Common myeloid progenitor, CD34-positive (primary cell): ENCODE data around the gene ARHGAP8.

Source experiments
- CTCF ChIA-PET: fragments of 350-600 bp; sonication (Branson Sonifier 250); formaldehyde crosslinking; loops from one replicate; lab custom pipeline; 2021; ENCODE audit warnings: antibody characterized with exemption; lab: Charles Lee
- POLR2A ChIA-PET: fragments of 350-600 bp; sonication (Branson Sonifier 250); formaldehyde crosslinking; loops from one replicate; lab custom pipeline; 2021; ENCODE audit warnings: antibody characterized with exemption; lab: Charles Lee
- DNase-seq, 3 donors: peaks; one replicate each; pipeline versions ENCODE4 v3.0.0 to v3.0.0-alpha.2; 2013
- H3K27ac ChIP-seq, 2 experiments: 1 replicate in 1 of 2; 2 replicates in 1 of 2; pipeline ENCODE4 v1.7.0; 2013; ENCODE audit warnings: inconsistent platforms in 2 of 2, low read length in 2 of 2, mild to moderate bottlenecking in 2 of 2, low read depth in 1 of 2, moderate library complexity in 1 of 2; ENCODE audit not compliant: severe bottlenecking in 2 of 2, insufficient read depth in 1 of 2, poor library complexity in 1 of 2
- H3K27me3 ChIP-seq, 5 experiments: replicated peaks in 2 of 5; 1 replicate in 3 of 5; 2 replicates in 2 of 5; pipeline versions ENCODE4 v1.6.1 to v1.7.0; 2013; ENCODE audit warnings: low read length in 4 of 5, mild to moderate bottlenecking in 2 of 5, moderate library complexity in 2 of 5, inconsistent platforms in 1 of 5; ENCODE audit not compliant: insufficient read depth in 5 of 5, control insufficient read depth in 4 of 5
- H3K36me3 ChIP-seq, 4 experiments: 1 replicate in 2 of 4; 2 replicates in 2 of 4; pipeline versions ENCODE4 v1.6.1 to v1.7.0; 2013; ENCODE audit warnings: low read length in 3 of 4, control low read depth in 1 of 4, mild to moderate bottlenecking in 1 of 4; ENCODE audit not compliant: control insufficient read depth in 4 of 4, insufficient read depth in 4 of 4
- H3K4me1 ChIP-seq, 4 experiments: 1 replicate in 3 of 4; 2 replicates in 1 of 4; pipeline versions ENCODE4 v1.6.1 to v1.7.1; 2013; ENCODE audit warnings: low read length in 3 of 4, mild to moderate bottlenecking in 3 of 4, control low read depth in 1 of 4, inconsistent platforms in 1 of 4, moderate library complexity in 1 of 4; ENCODE audit not compliant: control insufficient read depth in 4 of 4, insufficient read depth in 4 of 4; ENCODE audit errors: control extremely low read depth in 1 of 4
- H3K4me3 ChIP-seq, 7 experiments: 1 replicate in 4 of 7; 2 replicates in 3 of 7; pipeline versions ENCODE4 v1.5.1 to v1.7.0; 2013; ENCODE audit warnings: mild to moderate bottlenecking in 7 of 7, low read length in 6 of 7, moderate library complexity in 6 of 7, inconsistent platforms in 2 of 7, low read depth in 2 of 7, control low read depth in 1 of 7; ENCODE audit not compliant: insufficient read depth in 4 of 7, control insufficient read depth in 1 of 7; ENCODE audit errors: extremely low read depth in 1 of 7
- H3K9me3 ChIP-seq, 5 experiments: 1 replicate in 4 of 5; 2 replicates in 1 of 5; pipeline versions ENCODE4 v1.6.1 to v1.7.1; 2013; ENCODE audit warnings: low read length in 4 of 5, mild to moderate bottlenecking in 2 of 5, inconsistent platforms in 1 of 5, low read depth in 1 of 5, moderate library complexity in 1 of 5; ENCODE audit not compliant: control insufficient read depth in 4 of 5, insufficient read depth in 2 of 5; ENCODE audit errors: control extremely low read depth in 1 of 5
- WGBS: methylation state at CpG from one replicate; pipeline ENCODE4 v1.1.5; 2013; ENCODE audit not compliant: insufficient coverage; 5-methylcytosine and 5-hydroxymethylcytosine counted together

The ARHGAP8 gene

GRCh38 chr22:44805711-44806110, 53.3 kb downstream of the ARHGAP8 start:
- CTCF ChIA-PET, result interaction anchor here (0.6 kb wide), 1 partner anchor 1163 kb away, joined by 4 read pairs; no protein-coding TSS in a partner anchor
- WGBS, result 94% methylated on average over 7 of the region's 9 CpGs
- Histone ChIP-seq H3K27me3 (peaks cover 0 to 3% (median 0%) of the 10 kb centered on the region in 5 experiments), H3K27ac (no peak overlapping the region), H3K4me1 (peaks cover 0 to 6% (median 5%) of the 10 kb centered on the region in 4 experiments), H3K36me3 (no peaks in the 10 kb centered on the region), H3K9me3 (no peaks in the 10 kb centered on the region), H3K4me3 (no peak overlapping the region)
- no peak for DNase-seq
- POLR2A ChIA-PET, result no interaction called here

- ChIA-PET POLR2A (no interaction called here), CTCF (interaction anchor here (2.0 kb wide), 1 partner anchor 13 kb away, joined by 5 read pairs; no protein-coding TSS in a partner anchor)
- no peaks in the 10 kb centered on the region for H3K36me3 ChIP-seq
- no peaks in the 10 kb centered on the region for H3K9me3 ChIP-seq
- DNase-seq, result no peak
- H3K27me3 ChIP-seq, result peaks cover 0 to 3% (median 0%) of the 10 kb centered on the region in 5 experiments
- 90% methylated on average over 6 of the region's 7 CpGs for WGBS
- no peak overlapping the region for H3K4me3 ChIP-seq
- H3K27ac ChIP-seq, result no peak overlapping the region
- peaks cover 0 to 6% (median 5%) of the 10 kb centered on the region in 4 experiments for H3K4me1 ChIP-seq
These were observed 54.9 kb downstream of the ARHGAP8 start for GRCh38 chr22:44807232-44807631.

- POLR2A ChIA-PET, result interaction anchor here (0.6 kb wide), 1 partner anchor 1362 kb away, joined by 5 read pairs; no protein-coding TSS in a partner anchor
These were observed 55.7 kb downstream of the ARHGAP8 start for GRCh38 chr22:44807915-44808690.

GRCh38 chr22:44809456-44809855, 57.1 kb downstream of the ARHGAP8 start:
- DNase-seq, result no peak
- H3K9me3 ChIP-seq, result peaks cover 0 to 4% (median 0%) of the 10 kb centered on the region in 5 experiments
- CTCF ChIA-PET, result interaction anchor here (1.0 to 1.3 kb wide), 3 partner anchors 9 to 15 kb away, joined by 3 to 6 read pairs (median 3); no protein-coding TSS in a partner anchor
- peaks cover 0 to 6% (median 4%) of the 10 kb centered on the region in 4 experiments for H3K4me1 ChIP-seq
- H3K36me3 ChIP-seq, result no peaks in the 10 kb centered on the region
- H3K27me3 ChIP-seq, result peaks cover 0 to 5% (median 0%) of the 10 kb centered on the region in 5 experiments
- no peak overlapping the region for H3K4me3 ChIP-seq
- no peak overlapping the region for H3K27ac ChIP-seq
- POLR2A ChIA-PET, result interaction anchor here (0.6 kb wide), 1 partner anchor 105 kb away, joined by 5 read pairs; no protein-coding TSS in a partner anchor
- 95% methylated on average over 10 of the region's 11 CpGs for WGBS

More at GRCh38 chr22:44807915-44808690, 55.7 kb downstream of the ARHGAP8 start:
- peak overlapping the region in 1 of 7 experiments; percentile 5 for H3K4me3 ChIP-seq
- peak; percentile 54 to 62 (median 60) for DNase-seq
- peaks cover 0 to 4% (median 0%) of the 10 kb centered on the region in 5 experiments for H3K9me3 ChIP-seq
- WGBS, result 47% methylated on average over 12 of the region's 21 CpGs
- peaks cover 0 to 6% (median 4%) of the 10 kb centered on the region in 4 experiments for H3K4me1 ChIP-seq
- H3K27me3 ChIP-seq, result peaks cover 0 to 5% (median 0%) of the 10 kb centered on the region in 5 experiments
- CTCF ChIA-PET, result interaction anchor here (1.1 to 2.0 kb wide), 2 partner anchors 12 to 17 kb away, joined by 3 to 5 read pairs; no protein-coding TSS in a partner anchor
- H3K27ac ChIP-seq, result no peak overlapping the region
- H3K36me3 ChIP-seq, result no peaks in the 10 kb centered on the region

- H3K36me3 ChIP-seq, result no peaks in the 10 kb centered on the region
- peaks cover 0 to 4% (median 0%) of the 10 kb centered on the region in 5 experiments for H3K9me3 ChIP-seq
- peaks cover 0 to 6% (median 4%) of the 10 kb centered on the region in 4 experiments for H3K4me1 ChIP-seq
- H3K27me3 ChIP-seq, result peaks cover 0 to 4% (median 0%) of the 10 kb centered on the region in 5 experiments
- ChIA-PET CTCF (no interaction called here), POLR2A (no interaction called here)
- no peak for DNase-seq
- no peak overlapping the region for H3K4me3 ChIP-seq
- 96% methylated on average over 13 of the region's 13 CpGs for whole genome bisulfite sequencing
- H3K27ac ChIP-seq, result no peak overlapping the region
These were observed 58.8 kb downstream of the ARHGAP8 start for GRCh38 chr22:44811141-44811540.

- peaks cover 0 to 4% (median 0%) of the 10 kb centered on the region in 5 experiments for H3K9me3 ChIP-seq
- DNase-seq, result no peak
- ChIA-PET POLR2A (no interaction called here), CTCF (no interaction called here)
- H3K36me3 ChIP-seq, result no peaks in the 10 kb centered on the region
- H3K27ac ChIP-seq, result no peak overlapping the region
- peaks cover 0 to 4% (median 0%) of the 10 kb centered on the region in 5 experiments for H3K27me3 ChIP-seq
- H3K4me3 ChIP-seq, result no peak overlapping the region
- peaks cover 0 to 2% (median under 1%) of the 10 kb centered on the region in 4 experiments for H3K4me1 ChIP-seq
- WGBS, result 95% methylated on average over 2 of the region's 2 CpGs
These were observed 61.0 kb downstream of the ARHGAP8 start for GRCh38 chr22:44813416-44813815.
